H7 (cell line): ENCODE results near the gene PSMA6. TPM values are rescaled to one million over a fixed set of nuclear protein-coding genes. Genes with fewer than 3 reads are reported as not detected.
"Not testable (repeated sequence)": the region's sequence is repeated elsewhere in the genome, so short reads cannot be mapped to it uniquely, and the experiment has no call there.

Experiments
- DNase-seq: peaks from one replicate; pipeline ENCODE4 v3.0.0; 2012
- H3K27me3 ChIP-seq: 2 replicates; pipeline ENCODE4 v1.6.0; 2011; ENCODE audit warnings: mild to moderate bottlenecking, low read length; ENCODE audit not compliant: control insufficient read depth, insufficient read depth
- H3K36me3 ChIP-seq: replicated peaks from 2 replicates; pipeline ENCODE4 v1.5.1; 2011; ENCODE audit warnings: low read length; ENCODE audit not compliant: control insufficient read depth, insufficient read depth
- H3K4me3 ChIP-seq: 2 replicates; pipeline ENCODE4 v1.5.1; 2011; ENCODE audit warnings: low read depth, mild to moderate bottlenecking, control low read depth, low read length, moderate library complexity; ENCODE audit not compliant: insufficient read depth
- total RNA-seq: library from RNA; depleted of rRNA; stranded (reverse); fragments of >200 nt; shearing (Covaris generic); gene quantifications from 2 replicates; pipeline ENCODE4 v1.2.3, GENCODE V29; 2014

Gene PSMA6
- total RNA-seq, 1 experiment from 2014 or later, result 232 TPM

DNA sequence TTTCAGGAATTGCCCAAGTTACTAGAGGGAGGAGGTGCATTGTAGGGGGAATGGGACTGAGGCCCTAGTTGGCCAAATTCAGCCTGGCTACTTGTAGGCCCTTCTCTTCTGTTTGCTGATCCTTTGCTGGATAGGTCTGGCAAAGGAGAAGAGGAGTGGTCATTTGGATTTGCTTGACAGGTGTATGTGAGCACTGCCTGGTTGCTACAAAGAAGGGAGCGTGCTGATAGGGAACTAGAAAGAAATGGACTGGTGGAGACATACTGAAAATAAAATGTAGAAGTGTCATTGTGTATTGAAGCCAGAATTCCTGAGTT is 3.6 kb downstream of the PSMA6 start:
- H3K4me3 ChIP-seq, result no peak overlapping the region
- DNase-seq, result no peak
- H3K36me3 ChIP-seq, result no peaks in the 10 kb centered on the region; the same call in 1 of the 2 replicates
- no peaks in the 10 kb centered on the region for H3K27me3 ChIP-seq

DNA sequence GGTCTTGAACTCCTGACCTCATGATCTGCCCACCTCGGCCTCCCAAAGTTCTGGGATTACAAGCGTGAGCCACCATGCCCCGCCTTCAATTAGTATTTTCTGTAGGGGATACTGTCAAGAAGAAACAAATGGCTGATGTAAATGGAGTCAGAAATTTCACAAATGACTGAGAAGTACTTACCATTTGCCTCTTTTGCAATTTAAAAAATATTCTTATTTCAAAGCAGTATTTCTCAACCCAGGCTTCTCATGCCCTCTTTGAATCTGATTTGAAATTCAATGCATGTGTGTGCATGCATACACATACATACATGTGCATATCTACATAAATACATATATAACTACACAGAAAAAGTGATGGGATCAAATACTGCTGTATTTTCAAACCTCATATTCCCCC is 4.4 kb downstream of the PSMA6 start:
- Histone ChIP-seq H3K27me3 (no peaks in the 10 kb centered on the region), H3K4me3 (no peak overlapping the region), H3K36me3 (no peaks in the 10 kb centered on the region; the same call in 1 of the 2 replicates)
- no peak for DNase-seq

DNA sequence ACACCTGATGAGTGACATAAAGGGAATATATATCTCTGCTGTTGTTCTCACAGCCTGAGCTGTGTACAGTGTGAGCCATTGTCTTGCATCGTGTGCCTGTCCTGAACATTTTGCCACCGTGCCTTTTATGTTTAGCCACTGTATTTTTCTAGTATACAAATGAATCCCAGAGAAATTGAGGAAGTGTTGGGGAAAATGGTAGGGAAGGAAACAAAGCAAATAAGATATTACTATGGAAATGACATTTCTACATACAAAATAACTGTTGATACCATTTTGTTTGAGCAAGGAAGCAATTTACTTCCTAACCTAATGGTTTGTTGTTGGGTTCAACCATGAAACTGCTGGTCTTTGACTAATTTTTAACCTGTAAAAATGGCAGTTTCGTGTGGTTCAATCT is 5.5 kb downstream of the PSMA6 start:
- Histone ChIP-seq H3K36me3 (no peaks in the 10 kb centered on the region; the same call in 1 of the 2 replicates), H3K27me3 (no peaks in the 10 kb centered on the region), H3K4me3 (no peak overlapping the region)
- DNase-seq, result no peak

DNA sequence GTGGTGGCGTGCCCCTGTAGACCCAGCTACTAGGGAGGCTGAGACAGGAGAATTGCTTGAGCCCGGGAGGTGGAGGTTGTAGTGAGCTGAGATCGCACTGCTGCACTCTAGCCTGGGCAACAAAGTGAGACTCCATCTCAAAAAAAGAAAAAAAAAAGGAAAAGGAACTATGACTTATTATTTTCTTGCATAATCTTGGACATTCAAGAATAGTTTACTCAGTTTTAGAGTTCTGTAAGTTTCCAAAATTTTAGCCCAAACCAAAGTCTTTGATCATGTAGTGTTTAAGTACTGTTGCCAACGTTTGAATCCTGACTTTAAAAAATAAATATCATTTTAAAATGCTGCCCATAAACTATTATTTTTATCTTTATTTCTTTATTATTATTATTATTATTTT is 6.2 kb downstream of the PSMA6 start:
- Histone ChIP-seq H3K4me3 (no peak overlapping the region), H3K27me3 (no peaks in the 10 kb centered on the region), H3K36me3 (peaks cover 1% of the 10 kb centered on the region)
- no peak for DNase-seq

DNA sequence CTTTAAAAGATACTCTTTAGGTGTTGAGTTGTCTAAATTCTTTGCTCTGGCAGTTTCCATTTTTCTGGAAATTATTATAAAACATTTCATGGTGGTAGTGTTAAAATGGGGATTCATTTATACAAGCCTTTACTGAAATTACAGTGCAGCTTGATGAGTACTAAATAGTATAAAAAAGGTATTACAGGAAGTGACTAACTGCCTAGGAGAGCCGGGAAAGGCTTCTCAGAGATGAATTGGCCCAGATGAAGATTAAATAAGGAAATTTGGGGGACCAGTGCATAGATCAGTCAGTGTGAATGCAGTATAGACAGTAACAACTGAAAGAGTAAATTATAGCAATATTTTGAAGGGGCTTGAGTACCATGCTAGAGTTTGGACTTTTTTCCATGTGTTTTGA is 7.5 kb downstream of the PSMA6 start:
- peaks cover 1% of the 10 kb centered on the region for H3K36me3 ChIP-seq
- no peak for DNase-seq
- no peaks in the 10 kb centered on the region for H3K27me3 ChIP-seq
- H3K4me3 ChIP-seq, result no peak overlapping the region

DNA sequence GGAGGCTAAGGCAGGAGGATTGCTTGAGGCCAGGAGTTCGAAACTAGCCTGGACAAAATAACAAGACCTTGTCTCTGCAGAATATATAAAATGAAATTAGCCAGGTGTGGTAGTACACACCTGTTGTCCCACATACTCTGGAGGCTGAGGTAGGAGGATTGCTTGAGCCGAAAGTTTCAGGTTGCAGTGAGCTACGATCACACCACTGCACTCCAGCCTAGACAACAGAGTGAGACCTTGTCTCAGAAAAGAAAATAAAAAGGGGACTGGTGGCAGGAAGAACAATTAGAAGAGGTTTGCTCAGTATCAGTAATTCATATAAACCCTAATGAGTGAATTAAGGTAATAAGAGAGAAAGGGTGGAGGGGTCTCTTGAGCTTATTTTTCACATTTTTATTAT is 8.0 kb downstream of the PSMA6 start:
- Histone ChIP-seq H3K36me3 (peaks cover 1% of the 10 kb centered on the region), H3K27me3 (no peaks in the 10 kb centered on the region), H3K4me3 (no peak overlapping the region)
- no peak for DNase-seq

DNA sequence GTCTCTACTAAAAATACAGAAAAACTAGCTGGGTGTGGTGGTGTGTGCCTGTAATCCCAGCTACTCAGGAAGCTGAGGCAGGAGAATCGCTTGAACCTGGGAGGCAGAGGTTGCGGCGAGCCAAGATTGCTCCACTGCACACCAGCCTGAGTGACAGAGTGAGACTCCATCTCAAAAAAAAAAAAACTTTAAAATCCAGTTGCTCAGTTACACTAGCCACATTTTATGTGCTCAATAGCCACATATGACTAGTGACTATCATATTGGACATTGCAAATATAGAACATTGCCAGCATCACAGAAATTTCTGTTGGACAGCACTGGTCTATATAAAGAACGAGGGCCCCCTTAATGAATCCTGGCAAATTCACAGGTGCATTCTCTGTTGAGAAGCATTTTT is 9.2 kb downstream of the PSMA6 start:
- not testable (repeated sequence) for H3K4me3 ChIP-seq, DNase-seq, H3K27me3 ChIP-seq, H3K36me3 ChIP-seq

DNA sequence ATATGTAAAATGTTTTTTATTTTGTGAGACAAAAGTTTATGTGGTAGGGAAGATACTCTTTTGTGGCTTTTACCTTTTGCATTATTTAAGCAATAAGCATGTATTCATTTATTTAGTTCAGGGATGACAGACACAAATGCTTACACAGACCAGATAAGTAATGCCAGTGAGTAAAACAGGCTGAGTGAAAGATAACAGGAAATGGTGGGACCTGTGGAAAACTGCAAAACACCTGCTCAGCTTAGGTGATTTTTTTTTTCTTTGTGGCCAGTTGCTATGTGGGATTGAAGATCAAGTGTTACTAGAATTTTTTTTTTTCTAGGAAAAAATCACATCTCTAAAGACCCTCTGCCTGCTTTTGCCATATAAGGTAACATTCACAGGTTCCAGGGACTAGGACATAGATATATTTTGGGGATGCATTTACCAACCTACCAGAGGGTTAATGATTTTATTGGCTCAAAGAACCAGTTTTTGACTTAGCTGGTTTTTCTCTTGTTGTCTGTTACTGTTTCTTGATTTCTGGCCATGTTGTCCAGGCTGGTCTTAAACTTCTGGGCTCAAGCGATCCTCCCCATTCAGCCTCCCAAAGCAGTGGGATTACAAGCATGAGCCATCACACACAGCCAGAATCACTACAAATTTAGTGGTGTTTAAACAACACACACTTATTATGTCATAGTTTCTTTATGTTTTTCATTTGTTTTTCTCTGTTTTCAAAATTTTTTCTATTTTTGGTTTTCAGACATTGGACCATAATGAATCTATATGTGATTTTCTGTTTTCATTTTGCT is 9.8 kb downstream of the PSMA6 start:
- H3K27me3 ChIP-seq, result no peaks in the 10 kb centered on the region
- no peak for DNase-seq
- H3K4me3 ChIP-seq, result no peak overlapping the region
- peaks cover 1% of the 10 kb centered on the region for H3K36me3 ChIP-seq

DNA sequence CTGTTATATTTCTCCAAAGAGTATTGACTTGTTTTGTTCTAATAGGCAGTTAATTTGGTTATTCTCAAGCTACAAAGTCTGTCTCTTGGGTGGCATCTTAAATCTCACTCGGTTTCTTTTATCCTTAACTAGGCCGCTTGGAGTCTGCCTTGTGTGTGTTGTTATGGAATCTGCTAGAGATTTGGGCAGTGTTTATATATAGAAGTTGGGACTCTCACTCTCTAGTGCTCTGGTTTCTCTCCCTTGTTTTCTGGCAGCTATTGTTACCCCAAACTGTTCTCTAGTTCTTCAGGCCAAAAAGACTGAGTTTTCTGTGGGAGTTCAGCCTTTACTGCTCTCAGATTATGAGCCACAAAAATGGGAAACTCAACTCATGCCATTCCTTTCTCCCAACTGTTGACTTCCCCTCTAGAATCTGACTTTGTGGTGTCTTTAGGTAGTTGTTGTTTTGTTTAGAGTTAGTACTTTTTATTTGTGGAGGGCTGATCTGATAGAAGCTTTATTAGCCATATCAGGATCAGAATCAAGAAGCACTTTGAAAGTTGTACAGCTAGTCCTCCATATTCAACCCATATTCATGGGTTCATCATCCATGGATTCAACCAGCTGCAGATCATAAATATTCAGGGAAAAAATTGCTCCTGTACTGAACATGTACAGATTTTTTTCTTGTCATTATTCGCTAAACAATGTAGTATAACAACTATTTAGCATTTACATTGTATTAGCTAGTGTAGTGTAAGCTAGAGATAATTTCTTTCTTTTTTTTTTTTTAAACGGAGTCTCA is 11.2 kb downstream of the PSMA6 start:
- H3K27me3 ChIP-seq, result no peaks in the 10 kb centered on the region
- DNase-seq, result no peak
- H3K36me3 ChIP-seq, result peaks cover 1% of the 10 kb centered on the region
- H3K4me3 ChIP-seq, result no peak overlapping the region

DNA sequence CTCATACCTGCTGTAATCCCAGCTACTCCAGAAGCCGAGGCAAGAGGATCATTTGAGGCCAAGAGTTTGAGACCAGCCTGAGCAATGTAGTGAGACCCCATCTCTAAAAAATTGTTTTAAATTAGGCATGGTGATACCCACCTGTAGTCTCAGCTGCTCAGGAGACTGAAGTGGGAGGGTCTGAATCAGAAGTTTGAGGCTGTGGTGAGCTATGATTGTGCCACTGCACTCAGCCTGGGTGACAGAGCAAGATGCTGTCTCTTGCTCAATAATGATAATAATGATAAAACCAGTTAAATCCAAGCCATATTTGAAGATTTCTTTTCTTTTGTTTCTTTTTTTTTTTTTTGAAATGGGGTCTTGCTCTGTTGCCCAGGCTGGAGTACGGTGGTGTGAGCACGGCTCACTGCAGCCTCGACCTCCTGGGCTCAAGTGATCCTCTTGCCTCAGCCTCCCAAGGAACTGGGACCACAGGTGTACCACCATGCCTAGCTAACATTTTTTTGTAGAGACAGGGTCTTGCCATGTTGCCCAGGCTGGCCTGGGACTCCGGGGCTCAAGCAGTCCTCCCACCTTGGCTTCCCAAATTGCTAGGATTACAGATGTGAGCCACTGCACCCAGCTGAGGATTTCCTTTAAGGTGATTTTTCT is 12.8 kb downstream of the PSMA6 start:
- no peaks in the 10 kb centered on the region for H3K27me3 ChIP-seq
- peaks cover 4% of the 10 kb centered on the region for H3K36me3 ChIP-seq
- H3K4me3 ChIP-seq, result no peak overlapping the region
- no peak for DNase-seq

DNA sequence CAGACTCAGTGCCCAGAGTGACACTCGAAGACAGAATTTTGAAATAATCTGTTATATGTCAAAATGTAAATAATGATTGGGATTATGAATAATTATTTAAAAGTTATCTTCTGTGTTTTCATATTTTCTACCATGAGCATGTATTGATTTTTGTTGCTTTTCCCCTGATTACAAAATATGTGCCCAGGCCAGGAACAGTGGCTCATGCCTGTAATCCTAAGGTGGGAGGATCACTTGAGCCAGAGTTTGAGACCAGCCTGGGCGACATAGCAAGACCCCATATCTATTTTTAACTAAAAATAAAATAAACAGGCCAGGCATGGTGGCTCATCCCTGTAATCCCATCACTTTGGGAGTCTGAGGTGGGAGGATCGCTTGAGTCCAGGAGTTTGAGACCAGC is 13.5 kb downstream of the PSMA6 start:
- peaks cover 5% of the 10 kb centered on the region for H3K36me3 ChIP-seq
- no peak overlapping the region for H3K4me3 ChIP-seq
- no peak for DNase-seq
- H3K27me3 ChIP-seq, result no peaks in the 10 kb centered on the region

DNA sequence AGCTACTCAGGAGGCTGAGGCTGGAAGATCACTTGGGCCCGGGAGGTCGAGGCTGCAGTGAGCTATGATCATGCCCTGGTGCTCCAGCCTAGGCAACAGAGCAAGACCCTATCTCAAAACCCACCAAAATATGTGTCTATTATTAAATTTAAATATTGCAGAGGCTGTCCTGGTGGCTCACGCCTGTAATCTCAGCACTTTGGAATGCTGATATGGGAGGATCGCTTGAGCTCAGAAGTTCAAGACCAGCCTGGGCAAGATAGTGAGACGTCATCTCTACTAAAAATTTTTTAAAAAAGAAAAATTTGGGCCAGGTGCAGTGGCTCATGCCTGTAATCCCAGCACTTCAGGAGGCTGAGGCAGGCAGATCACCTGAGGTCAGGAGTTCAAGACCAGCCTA is 13.9 kb downstream of the PSMA6 start:
- Histone ChIP-seq H3K36me3 (peaks cover 8% of the 10 kb centered on the region), H3K27me3 (no peaks in the 10 kb centered on the region), H3K4me3 (no peak overlapping the region)
- no peak for DNase-seq

DNA sequence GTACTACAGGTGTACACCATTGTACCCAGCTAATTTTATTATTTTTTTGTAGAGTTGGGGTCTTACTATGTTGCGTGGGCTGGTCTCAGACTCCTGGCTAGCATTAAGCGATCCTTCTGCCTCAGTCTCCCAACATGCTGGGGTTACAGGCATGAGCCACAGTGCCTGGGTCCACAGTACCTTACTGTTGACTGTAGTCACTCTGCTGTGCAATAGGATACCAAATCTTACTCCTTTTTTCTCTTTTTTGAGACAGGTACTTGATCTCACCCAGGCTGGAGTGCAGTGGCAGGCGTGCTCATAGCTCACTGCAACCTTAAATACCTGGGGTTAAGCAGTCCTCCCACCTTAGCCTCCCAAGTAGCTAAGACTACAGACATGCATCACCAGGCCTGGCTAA is 25.6 kb downstream of the PSMA6 start:
- H3K27me3 ChIP-seq, result no peaks in the 10 kb centered on the region
- no peak for DNase-seq
- H3K4me3 ChIP-seq, result no peak overlapping the region
- peaks cover 8% of the 10 kb centered on the region for H3K36me3 ChIP-seq

DNA sequence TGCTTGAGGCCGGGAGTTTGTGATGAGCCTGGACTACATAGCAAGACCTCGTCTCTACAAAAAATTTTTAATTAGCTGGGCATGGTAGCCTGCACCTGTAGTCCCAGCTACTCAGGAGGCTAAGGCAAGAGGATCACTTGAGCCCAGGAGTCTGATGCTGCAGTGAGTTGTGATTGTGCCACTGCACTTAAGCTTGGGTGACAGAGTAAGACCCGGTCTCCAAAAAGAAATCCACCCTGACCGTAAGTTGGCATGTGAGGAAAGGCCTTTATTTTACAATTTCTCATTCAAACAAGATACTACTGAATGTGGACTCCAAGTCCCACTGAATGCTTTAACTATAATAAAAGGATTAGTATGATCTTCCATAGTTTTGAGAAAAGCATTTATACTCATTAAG is 27.3 kb downstream of the PSMA6 start:
- H3K4me3 ChIP-seq, result no peak overlapping the region

DNA sequence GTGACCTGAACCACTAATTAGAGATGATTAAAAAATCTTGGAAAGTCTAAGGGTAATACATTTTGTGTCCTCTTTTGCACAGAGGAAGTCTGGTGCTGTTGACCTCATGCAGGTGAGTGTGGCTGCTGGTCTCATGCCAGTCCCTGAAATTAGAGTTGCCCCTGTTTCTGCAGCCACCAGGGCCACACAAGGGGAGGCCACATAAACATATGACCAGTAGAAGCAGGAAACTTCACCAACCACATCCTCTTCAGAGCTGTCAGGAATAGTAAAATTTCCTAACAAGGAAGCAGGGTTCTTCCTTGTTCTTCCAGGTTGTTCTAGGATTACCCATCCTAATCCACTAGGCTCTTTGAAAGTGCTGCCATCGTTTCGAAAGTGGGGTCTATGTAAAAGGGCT is 28.3 kb downstream of the PSMA6 start:
- Histone ChIP-seq H3K27me3 (no peaks in the 10 kb centered on the region), H3K4me3 (no peak overlapping the region), H3K36me3 (peaks cover 2% of the 10 kb centered on the region)
- no peak for DNase-seq

More for the DNA sequence above, 27.3 kb downstream of the PSMA6 start:
- Histone ChIP-seq H3K36me3 (peaks cover 5% of the 10 kb centered on the region), H3K27me3 (no peaks in the 10 kb centered on the region)
- DNase-seq, result no peak
